GM18858 (cell line): Measurements from ENCODE around the gene IL1R2.

Source experiments
- ATAC-seq: cut with Tn5 transposase; IDR thresholded peaks from one replicate; pipeline ENCODE4 v1.9.1; 2021; ENCODE audit not compliant: unreplicated experiment

Gene IL1R2

GRCh38 chr2:102037681-102038080, 45.9 kb downstream of the IL1R2 start:
- ATAC-seq: no peak

- ATAC-seq: no peak
Measured at GRCh38 chr2:102040229-102040628, 48.5 kb downstream of the IL1R2 start.

- ATAC-seq: no peak
Measured at GRCh38 chr2:102041351-102041750, 49.6 kb downstream of the IL1R2 start.

GRCh38 chr2:102042196-102043081, 50.7 kb downstream of the IL1R2 start:
- no peak for ATAC-seq

GRCh38 chr2:102043560-102043959, 51.8 kb downstream of the IL1R2 start:
- ATAC-seq: no peak

GRCh38 chr2:102044235-102044896, 52.6 kb downstream of the IL1R2 start:
- ATAC-seq: no peak

- ATAC-seq: no peak
Measured at GRCh38 chr2:102044967-102045489, 53.3 kb downstream of the IL1R2 start.

GRCh38 chr2:102045697-102046096, 53.9 kb downstream of the IL1R2 start:
- ATAC-seq: no peak

- no peak for ATAC-seq
Measured at GRCh38 chr2:102046135-102046986, 54.6 kb downstream of the IL1R2 start.

GRCh38 chr2:102048465-102048864, 56.7 kb downstream of the IL1R2 start:
- no peak for ATAC-seq

GRCh38 chr2:102049756-102050443, 58.1 kb downstream of the IL1R2 start:
- ATAC-seq: no peak

GRCh38 chr2:102050854-102051391, 59.2 kb downstream of the IL1R2 start:
- ATAC-seq: no peak

- ATAC-seq: no peak
Measured at GRCh38 chr2:102051692-102052277, 60.0 kb downstream of the IL1R2 start.

GRCh38 chr2:102052365-102052764, 60.6 kb downstream of the IL1R2 start:
- no peak for ATAC-seq

- ATAC-seq: no peak
Measured at GRCh38 chr2:102053096-102053495, 61.3 kb downstream of the IL1R2 start.

- ATAC-seq: no peak
Measured at GRCh38 chr2:102055346-102055990, 63.7 kb downstream of the IL1R2 start.

- no peak for ATAC-seq
Measured at GRCh38 chr2:102056079-102056581, 64.4 kb downstream of the IL1R2 start.

- ATAC-seq: peak; percentile 49
Measured at GRCh38 chr2:102057502-102058292, 65.9 kb downstream of the IL1R2 start.
